Naive B cell (primary cell): ENCODE measurements around the gene CNKSR2. TPM values are rescaled to one million over a fixed set of nuclear protein-coding genes. Genes with fewer than 3 reads are reported as not detected.
"Not testable (repeated sequence)": the region's sequence is repeated elsewhere in the genome, so short reads cannot be mapped to it uniquely, and the experiment has no call there.

Source experiments
- ATAC-seq, 2 donors: fragments of 150-1000 bp; cut with Tn5 transposase; 2 replicates each; pipeline ENCODE4 v1.10.0; 2021; ENCODE audit warnings: low read depth in 2 of 2, mild to moderate bottlenecking in 2 of 2, moderate library complexity in 2 of 2
- DNase-seq: peaks from one replicate; pipeline ENCODE4 v3.0.0; 2022
- H3K27ac Mint-ChIP-seq, 6 donors: one replicate each; pipeline ENCODE4 v1.8.0; 2020 to 2022; ENCODE audit warnings: mild to moderate bottlenecking in 6 of 6, mixed read lengths in 6 of 6, moderate library complexity in 5 of 6, inconsistent platforms in 2 of 6
- H3K27me3 Mint-ChIP-seq, 3 donors: one replicate each; pipeline ENCODE4 v1.8.0; 2021 to 2022; ENCODE audit warnings: mixed read lengths in 3 of 3, mild to moderate bottlenecking in 1 of 3
- H3K36me3 Mint-ChIP-seq, 2 donors: one replicate each; pipeline ENCODE4 v1.8.0; 2020 to 2022; ENCODE audit warnings: mixed read lengths in 2 of 2, inconsistent platforms in 1 of 2, mild to moderate bottlenecking in 1 of 2
- H3K4me1 Mint-ChIP-seq, 3 donors: one replicate each; pipeline ENCODE4 v1.8.0; 2020 to 2022; ENCODE audit warnings: mixed read lengths in 3 of 3, inconsistent platforms in 1 of 3, mild to moderate bottlenecking in 1 of 3, moderate library complexity in 1 of 3
- H3K4me3 Mint-ChIP-seq, 8 donors: one replicate each; pipeline ENCODE4 v1.8.0; 2020 to 2022; ENCODE audit warnings: mild to moderate bottlenecking in 8 of 8, mixed read lengths in 8 of 8, moderate library complexity in 8 of 8, inconsistent platforms in 2 of 8
- H3K9me3 Mint-ChIP-seq, 7 donors: one replicate each; pipeline ENCODE4 v1.8.0; 2020 to 2022; ENCODE audit warnings: mixed read lengths in 7 of 7, mild to moderate bottlenecking in 5 of 7, inconsistent platforms in 2 of 7, moderate library complexity in 1 of 7
- polyA plus RNA-seq, 6 donors: library from polyadenylated mRNA; unstranded; fragments of 300-500 nt; fragmentation: Illumina TruSeq; gene quantifications; one replicate each; pipeline ENCODE4 v1.2.3, GENCODE V29; 2021; ENCODE audit warnings: low read depth in 6 of 6

CNKSR2 gene
- polyA plus RNA-seq, 6 donors from 2014 or later = 8.7 to 18.2 (median 13.1) TPM

DNA sequence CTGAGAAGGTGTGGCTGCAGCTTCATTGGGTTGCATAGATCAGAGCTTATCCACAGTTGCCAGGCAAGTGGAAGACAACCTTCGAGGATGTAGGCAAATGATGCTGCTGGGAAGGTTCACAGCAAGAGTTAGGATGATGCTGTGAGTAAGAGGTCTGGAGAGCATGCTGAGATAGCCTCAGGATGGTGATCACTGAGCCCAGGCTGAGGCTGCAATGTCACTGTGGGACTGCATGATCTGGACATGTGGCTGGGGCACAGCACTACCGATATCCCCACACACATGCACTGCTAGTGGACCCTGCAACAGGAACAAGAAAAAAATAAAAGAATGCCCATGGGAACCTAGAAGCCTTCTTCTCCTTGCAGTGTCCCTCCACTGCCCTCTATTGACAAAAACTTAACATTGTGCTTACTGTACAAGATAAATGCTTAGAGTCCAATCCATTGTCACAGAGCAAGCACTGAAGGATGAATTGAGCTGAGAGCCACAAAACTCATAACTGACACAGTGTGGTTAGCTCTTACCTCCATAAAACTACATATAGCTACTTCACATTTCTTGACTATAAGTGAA lies 105.6 kb downstream of the CNKSR2 start:
- peak overlapping the region in 2 of 6 donors; percentile 13 to 33 for H3K27ac Mint-ChIP-seq

DNA sequence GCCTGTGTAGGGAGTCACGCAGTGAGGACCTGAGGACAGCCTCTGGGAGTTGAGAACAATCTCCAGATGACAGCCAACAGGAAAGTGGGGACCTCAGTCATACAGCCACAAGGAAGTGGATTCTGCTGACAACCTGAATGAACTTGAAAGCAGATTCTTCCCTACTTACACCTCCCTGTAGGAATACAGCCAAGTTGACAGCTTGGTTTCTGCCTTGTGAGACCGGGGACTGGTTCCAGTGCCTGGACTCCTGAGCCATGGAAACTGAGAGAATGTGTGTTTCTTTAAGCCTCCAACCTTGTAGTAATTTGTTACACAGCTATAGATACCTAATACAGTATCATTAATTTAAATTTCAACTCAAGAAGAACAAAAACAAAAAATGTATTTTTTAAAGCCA lies 107.5 kb downstream of the CNKSR2 start:
- peaks cover 0 to 4% (median 0%) of the 10 kb centered on the region in 7 donors for H3K9me3 Mint-ChIP-seq
- H3K27me3 Mint-ChIP-seq = no peaks in the 10 kb centered on the region
- H3K4me3 Mint-ChIP-seq = no peak overlapping the region
- H3K4me1 Mint-ChIP-seq = peaks cover 0 to 6% (median 5%) of the 10 kb centered on the region in 3 donors
- no peaks in the 10 kb centered on the region for H3K36me3 Mint-ChIP-seq
- ATAC-seq = no peak
- no peak overlapping the region for H3K27ac Mint-ChIP-seq
- no peak for DNase-seq

More for the DNA sequence above, 105.6 kb downstream of the CNKSR2 start:
- H3K9me3 Mint-ChIP-seq = peaks cover 0 to 4% (median 0%) of the 10 kb centered on the region in 7 donors
- H3K4me1 Mint-ChIP-seq = peaks cover 0 to 7% (median 6%) of the 10 kb centered on the region in 3 donors
- DNase-seq = peak; percentile 42
- H3K4me3 Mint-ChIP-seq = no peak overlapping the region
- no peaks in the 10 kb centered on the region for H3K27me3 Mint-ChIP-seq
- ATAC-seq = peak; percentile 63 to 77
- no peaks in the 10 kb centered on the region for H3K36me3 Mint-ChIP-seq

DNA sequence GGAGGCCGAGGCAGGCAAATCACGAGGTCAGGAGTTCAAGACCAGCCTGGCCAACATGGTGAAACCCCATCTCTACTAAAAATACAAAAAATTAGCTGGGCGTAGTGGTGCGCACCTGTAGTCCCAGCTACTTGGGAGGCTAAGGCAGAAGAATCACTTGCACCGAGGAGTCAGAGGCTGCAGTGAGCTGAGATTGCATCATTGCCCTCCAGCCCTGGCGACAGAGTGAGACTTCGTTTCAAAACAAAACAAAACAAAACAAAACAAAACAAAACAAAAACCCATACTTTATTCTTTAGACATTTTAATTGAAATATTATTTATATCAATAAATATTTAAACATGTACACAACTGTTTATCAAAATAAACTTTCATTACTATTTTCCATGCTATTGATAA lies 109.8 kb downstream of the CNKSR2 start:
- not testable (repeated sequence) for H3K27me3 Mint-ChIP-seq, H3K27ac Mint-ChIP-seq, H3K4me1 Mint-ChIP-seq, ATAC-seq, H3K36me3 Mint-ChIP-seq, H3K4me3 Mint-ChIP-seq, DNase-seq, H3K9me3 Mint-ChIP-seq

DNA sequence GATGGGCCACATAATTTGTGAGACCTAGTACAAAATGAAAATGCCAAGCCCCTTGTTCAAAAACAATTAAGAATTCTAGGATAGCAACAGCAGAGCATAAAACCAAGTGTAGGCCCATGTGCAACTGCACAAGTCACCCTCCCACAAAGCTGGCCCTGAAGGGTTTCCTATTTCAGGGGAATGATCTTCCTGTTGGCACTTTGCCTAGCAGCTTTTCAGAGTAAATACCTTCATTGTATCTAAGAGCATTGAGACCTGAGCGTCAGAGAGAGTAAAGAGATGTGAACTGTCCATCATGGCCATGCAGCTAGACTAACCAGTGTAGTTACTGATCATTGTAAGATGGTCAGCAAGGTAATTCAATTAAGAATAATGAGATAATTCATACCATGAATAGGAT lies 113.6 kb downstream of the CNKSR2 start:
- Mint-ChIP-seq H3K36me3 (no peaks in the 10 kb centered on the region), H3K27ac (no peak overlapping the region), H3K27me3 (no peaks in the 10 kb centered on the region), H3K4me3 (no peak overlapping the region), H3K4me1 (no peaks in the 10 kb centered on the region), H3K9me3 (no peaks in the 10 kb centered on the region)
- no peak for DNase-seq
- no peak for ATAC-seq

DNA sequence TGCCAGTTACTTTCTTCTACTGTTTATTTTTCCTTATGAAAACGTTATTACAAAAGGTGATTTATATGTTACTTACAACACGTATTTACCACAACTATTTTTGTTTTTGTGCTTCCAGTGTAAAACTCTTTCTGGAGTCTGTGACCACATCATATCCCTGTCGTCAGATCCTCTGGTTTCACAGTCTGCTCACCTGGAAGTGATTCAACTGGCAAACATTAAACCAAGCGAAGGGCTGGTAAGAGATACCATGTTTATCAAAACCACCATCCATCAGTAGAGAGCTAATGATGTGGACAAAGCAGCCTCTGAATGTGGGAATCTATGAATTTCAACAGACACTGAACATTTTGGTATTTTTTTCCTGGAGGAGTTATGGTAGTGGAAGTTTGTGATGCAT lies 116.1 kb downstream of the CNKSR2 start:
- Mint-ChIP-seq H3K4me1 (peaks cover 0 to 4% (median 0%) of the 10 kb centered on the region in 3 donors), H3K4me3 (no peak overlapping the region), H3K9me3 (no peaks in the 10 kb centered on the region), H3K36me3 (no peaks in the 10 kb centered on the region), H3K27me3 (no peaks in the 10 kb centered on the region), H3K27ac (no peak overlapping the region)
- no peak for ATAC-seq
- no peak for DNase-seq

DNA sequence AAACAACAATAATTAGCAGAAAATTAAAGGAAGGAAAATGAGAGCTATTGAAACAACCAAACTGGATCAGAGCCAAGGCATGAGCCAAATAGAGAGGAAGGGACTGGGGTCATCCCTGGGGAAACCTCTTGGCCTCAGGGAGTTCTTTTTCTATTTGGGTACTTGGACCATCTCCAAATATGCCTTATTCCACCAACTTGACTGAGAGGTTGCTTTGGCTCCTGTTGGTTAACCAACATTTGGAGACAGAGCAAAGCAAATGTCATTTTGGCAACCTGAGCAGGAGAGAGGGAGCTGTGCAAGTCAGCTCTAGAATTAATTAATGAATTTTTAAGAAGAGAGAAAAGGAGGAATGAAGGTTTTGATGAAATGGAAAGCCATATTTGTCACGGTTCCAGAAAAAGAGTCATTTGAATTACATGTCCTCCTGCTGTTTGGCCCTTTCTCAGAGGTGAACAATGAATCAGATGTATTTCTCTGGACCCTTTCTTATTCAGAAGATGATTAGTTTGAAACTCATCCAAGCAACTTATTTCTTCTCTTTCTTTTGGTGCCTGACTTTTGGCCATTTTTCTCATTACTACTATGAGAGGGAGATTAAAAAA lies 119.1 kb downstream of the CNKSR2 start:
- no peak for ATAC-seq
- H3K27ac Mint-ChIP-seq = no peak overlapping the region
- DNase-seq = no peak
- no peaks in the 10 kb centered on the region for H3K27me3 Mint-ChIP-seq
- no peaks in the 10 kb centered on the region for H3K9me3 Mint-ChIP-seq
- peaks cover 0 to 4% (median 0%) of the 10 kb centered on the region in 3 donors for H3K4me1 Mint-ChIP-seq
- H3K4me3 Mint-ChIP-seq = no peak overlapping the region
- no peaks in the 10 kb centered on the region for H3K36me3 Mint-ChIP-seq

DNA sequence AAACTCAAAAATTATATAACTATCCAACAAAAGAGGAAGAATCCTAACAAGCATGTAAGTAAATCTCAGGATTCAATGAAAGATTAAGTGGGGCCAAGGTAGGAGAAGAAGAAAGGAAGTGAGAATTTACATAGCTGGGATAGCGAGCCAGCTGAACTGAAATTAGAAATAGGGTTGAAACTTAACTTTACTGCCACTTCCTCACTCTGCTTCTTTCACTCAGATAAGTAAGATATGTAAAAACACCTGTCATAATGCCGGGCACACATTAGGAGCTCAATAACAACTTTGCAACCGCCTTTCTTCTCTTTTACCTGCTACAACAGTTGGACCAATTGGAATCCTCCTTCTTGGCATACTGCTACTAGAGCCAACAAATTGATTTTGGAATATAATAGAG lies 129.4 kb downstream of the CNKSR2 start:
- no peak overlapping the region for H3K27ac Mint-ChIP-seq

DNA sequence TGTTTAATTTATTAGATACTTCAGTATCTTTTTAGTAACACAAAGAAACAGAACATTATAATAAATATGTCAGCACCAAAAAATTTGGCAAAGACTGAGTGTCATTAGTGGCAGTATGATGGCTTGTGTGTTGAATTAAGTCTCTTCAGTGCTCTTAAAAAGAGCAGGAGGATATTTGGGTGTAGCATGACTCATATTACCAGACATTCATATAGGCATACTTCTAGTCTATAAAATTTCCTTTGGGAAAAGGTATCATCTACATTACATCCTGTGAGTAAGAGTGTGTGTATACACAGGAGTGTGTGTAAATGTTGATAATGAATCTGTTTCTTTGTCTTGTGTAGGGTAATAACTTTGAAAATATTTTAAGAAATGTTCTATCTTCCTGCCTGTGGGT lies 135.7 kb downstream of the CNKSR2 start:
- no peaks in the 10 kb centered on the region for H3K27me3 Mint-ChIP-seq
- H3K36me3 Mint-ChIP-seq = peaks cover 0 to 3% of the 10 kb centered on the region in 2 donors
- H3K9me3 Mint-ChIP-seq = no peaks in the 10 kb centered on the region
- H3K27ac Mint-ChIP-seq = no peak overlapping the region
- DNase-seq (no peak), ATAC-seq (no peak)
- no peaks in the 10 kb centered on the region for H3K4me1 Mint-ChIP-seq
- H3K4me3 Mint-ChIP-seq = no peak overlapping the region

More for the DNA sequence above, 129.4 kb downstream of the CNKSR2 start:
- Mint-ChIP-seq H3K27me3 (no peaks in the 10 kb centered on the region), H3K9me3 (no peaks in the 10 kb centered on the region), H3K4me1 (peaks cover 6 to 7% (median 7%) of the 10 kb centered on the region in 3 donors), H3K4me3 (no peak overlapping the region), H3K36me3 (no peaks in the 10 kb centered on the region)
- DNase-seq (no peak), ATAC-seq (peak in 1 of 2 donors; percentile 30)

DNA sequence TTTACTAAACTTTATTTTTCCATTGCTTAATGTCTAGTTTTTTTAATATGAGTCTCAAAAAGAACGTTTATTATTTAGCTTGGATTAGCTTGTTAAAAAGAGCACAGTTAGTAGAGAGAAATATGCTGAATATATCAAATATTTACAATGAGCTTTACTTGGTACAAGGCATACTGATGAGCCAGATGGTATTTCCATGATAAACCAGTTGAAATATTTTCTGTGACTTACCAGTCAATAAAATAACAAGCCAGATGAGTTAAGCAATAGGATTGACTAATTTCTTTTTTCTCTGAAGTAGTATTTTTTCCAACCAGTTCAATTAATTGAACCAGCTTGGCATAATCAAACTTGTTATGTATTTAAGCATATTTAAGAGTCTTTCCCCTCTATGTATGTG lies 149.8 kb downstream of the CNKSR2 start:
- ATAC-seq (no peak), DNase-seq (no peak)
- Mint-ChIP-seq H3K36me3 (no peaks in the 10 kb centered on the region), H3K27me3 (no peaks in the 10 kb centered on the region), H3K9me3 (no peaks in the 10 kb centered on the region), H3K4me1 (no peaks in the 10 kb centered on the region), H3K4me3 (no peak overlapping the region), H3K27ac (no peak overlapping the region)

DNA sequence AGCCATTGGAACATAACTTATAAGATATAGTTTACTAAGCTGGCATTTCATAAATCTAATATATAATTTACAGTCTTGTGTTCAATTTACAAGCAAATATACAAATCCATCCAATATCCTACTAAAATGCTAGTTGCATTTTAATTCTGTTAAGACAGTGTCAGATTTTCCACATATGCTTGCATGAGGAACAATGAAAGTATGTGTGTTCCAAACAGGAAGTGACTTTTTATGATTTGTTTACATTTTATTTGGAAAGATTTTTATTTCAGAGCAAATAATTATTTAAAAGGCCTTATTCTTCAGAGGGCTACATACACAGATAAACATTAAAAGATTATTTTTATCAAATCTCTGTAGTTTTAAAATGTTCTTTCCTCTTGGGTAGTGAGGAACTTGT lies 153.9 kb downstream of the CNKSR2 start:
- ATAC-seq (no peak), DNase-seq (no peak)
- no peaks in the 10 kb centered on the region for H3K27me3 Mint-ChIP-seq
- no peaks in the 10 kb centered on the region for H3K4me1 Mint-ChIP-seq
- H3K36me3 Mint-ChIP-seq = peaks cover 5 to 6% of the 10 kb centered on the region in 2 donors
- H3K27ac Mint-ChIP-seq = no peak overlapping the region
- no peak overlapping the region for H3K4me3 Mint-ChIP-seq
- H3K9me3 Mint-ChIP-seq = peaks cover 0 to 1% (median 0%) of the 10 kb centered on the region in 7 donors

DNA sequence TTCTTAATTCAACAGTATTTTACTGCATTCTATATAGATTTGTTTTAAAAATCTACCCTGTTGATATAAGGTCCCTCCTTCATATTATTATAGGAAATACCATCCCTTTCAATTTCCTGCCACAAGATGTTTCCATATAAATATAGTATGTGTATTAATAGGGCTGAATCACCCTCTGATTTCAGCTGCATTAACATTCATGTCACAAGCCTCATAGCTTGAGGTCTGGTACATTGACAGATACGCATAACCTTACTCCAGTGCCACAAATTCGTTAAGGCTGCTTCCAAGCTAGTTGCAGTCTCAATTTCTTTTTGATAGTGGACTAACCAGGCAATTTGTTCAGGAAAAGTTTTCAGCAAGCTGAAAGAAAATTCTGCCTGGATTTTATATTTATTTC lies 155.6 kb downstream of the CNKSR2 start:
- H3K36me3 Mint-ChIP-seq = peaks cover 5 to 14% of the 10 kb centered on the region in 2 donors
- no peaks in the 10 kb centered on the region for H3K4me1 Mint-ChIP-seq
- peaks cover 0 to 9% (median 2%) of the 10 kb centered on the region in 7 donors for H3K9me3 Mint-ChIP-seq
- DNase-seq (no peak), ATAC-seq (no peak)
- H3K4me3 Mint-ChIP-seq = no peak overlapping the region
- no peak overlapping the region for H3K27ac Mint-ChIP-seq
- no peaks in the 10 kb centered on the region for H3K27me3 Mint-ChIP-seq

DNA sequence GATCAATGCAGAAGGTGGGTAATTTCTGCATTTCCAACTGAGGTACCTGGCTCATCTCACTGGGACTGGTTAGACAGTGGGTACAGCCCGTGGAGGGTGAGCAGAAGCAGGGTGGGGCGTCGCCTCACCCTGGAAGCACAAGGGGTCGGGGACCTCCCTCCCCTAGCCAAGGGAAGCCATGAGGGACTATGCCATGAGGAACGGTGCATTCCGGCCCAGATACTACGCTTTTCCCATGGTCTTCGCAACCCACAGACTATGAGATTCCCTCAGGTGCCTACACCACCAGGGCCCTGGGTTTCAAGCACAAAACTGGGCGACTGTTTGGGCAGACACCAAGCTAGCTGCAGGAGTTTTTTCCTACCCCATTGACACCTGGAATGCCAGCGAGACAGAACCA lies 170.4 kb downstream of the CNKSR2 start:
- DNase-seq, H3K4me1 Mint-ChIP-seq, ATAC-seq, H3K27me3 Mint-ChIP-seq, H3K27ac Mint-ChIP-seq, H3K4me3 Mint-ChIP-seq: not testable (repeated sequence)
- Mint-ChIP-seq H3K9me3 (peaks cover 0 to 14% (median 3%) of the 10 kb centered on the region in 7 donors), H3K36me3 (peaks cover 5 to 10% of the 10 kb centered on the region in 2 donors)

DNA sequence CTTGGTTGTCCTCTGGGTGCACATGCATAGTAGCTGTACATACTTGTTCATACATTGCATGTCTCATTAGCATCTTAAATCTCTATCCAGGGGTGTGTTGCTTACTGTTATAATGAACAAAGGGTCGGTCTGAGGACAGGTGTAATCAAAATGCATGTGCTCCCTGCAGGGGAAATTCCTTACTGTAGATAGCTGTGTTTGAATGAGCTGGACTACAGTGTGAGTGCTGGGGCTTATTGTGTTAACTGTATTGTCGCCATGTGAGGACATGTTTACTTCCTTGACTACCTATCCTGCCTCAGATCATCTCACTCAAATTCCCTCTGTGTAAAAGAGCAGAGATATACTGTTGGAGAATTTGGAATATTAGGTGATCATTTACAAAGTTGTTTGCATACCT lies 185.2 kb downstream of the CNKSR2 start:
- H3K27ac Mint-ChIP-seq = peak overlapping the region in 2 of 6 donors; percentile 16 to 29
- H3K4me3 Mint-ChIP-seq = no peak overlapping the region
- H3K4me1 Mint-ChIP-seq = peaks cover 0 to 2% (median 2%) of the 10 kb centered on the region in 3 donors
- H3K9me3 Mint-ChIP-seq = peaks cover 0 to 3% (median 0%) of the 10 kb centered on the region in 7 donors
- H3K27me3 Mint-ChIP-seq = no peaks in the 10 kb centered on the region
- DNase-seq (no peak), ATAC-seq (no peak)
- peaks cover 0 to 14% of the 10 kb centered on the region in 2 donors for H3K36me3 Mint-ChIP-seq

DNA sequence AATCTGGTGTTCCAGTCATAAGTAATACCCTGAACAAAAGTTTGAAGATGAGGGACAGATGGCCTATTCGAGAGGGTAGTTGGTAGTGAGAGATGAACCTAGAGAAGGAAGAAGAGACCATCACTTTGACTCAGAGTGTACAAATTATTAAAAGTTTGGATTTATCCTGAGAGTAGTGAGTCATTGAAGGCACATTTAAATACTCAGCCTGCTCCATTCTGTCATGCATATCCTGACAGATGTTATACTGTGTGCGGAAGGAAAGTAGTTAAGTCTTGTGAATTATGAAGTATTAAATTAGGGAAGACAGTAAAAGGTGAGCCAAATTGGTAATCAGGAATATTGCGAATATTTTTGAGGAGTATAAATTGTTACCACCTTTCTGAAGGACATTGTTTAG lies 190.8 kb downstream of the CNKSR2 start:
- H3K36me3 Mint-ChIP-seq = peaks cover 7% of the 10 kb centered on the region in 2 donors
- no peak overlapping the region for H3K4me3 Mint-ChIP-seq
- DNase-seq (no peak), ATAC-seq (no peak)
- H3K9me3 Mint-ChIP-seq = peaks cover 0 to 3% (median 1%) of the 10 kb centered on the region in 7 donors
- H3K4me1 Mint-ChIP-seq = no peaks in the 10 kb centered on the region
- no peaks in the 10 kb centered on the region for H3K27me3 Mint-ChIP-seq
- H3K27ac Mint-ChIP-seq = no peak overlapping the region
